Prostate gland (tissue), 2 donors: ENCODE measurements around the gene TRAPPC14. TPM values are rescaled to one million over a fixed set of nuclear protein-coding genes. Genes with fewer than 3 reads are reported as not detected.

Experiments used
- DNase-seq: peaks from one replicate; pipeline ENCODE4 v3.0.0-alpha.2; 2019; ENCODE audit warnings: low spot score
- H3K27ac ChIP-seq, 2 donors: fragments of 200-600 bp; sonication (generic); 2 replicates each; pipeline ENCODE4 v1.5.1; 2017 to 2019
- H3K27me3 ChIP-seq: fragments of 200-600 bp; sonication (generic); replicated peaks from 2 replicates; pipeline ENCODE4 v1.5.1; 2019; ENCODE audit not compliant: insufficient read depth
- H3K36me3 ChIP-seq, 2 donors: fragments of 200-600 bp; sonication (generic); 1 replicate in 1 of 2; 2 replicates in 1 of 2; pipeline versions ENCODE4 v1.5.1 to v1.8.1; 2017 to 2019
- H3K4me1 ChIP-seq: fragments of 200-600 bp; sonication (generic); replicated peaks from 2 replicates; pipeline ENCODE4 v1.5.1; 2019
- H3K4me3 ChIP-seq, 2 donors: fragments of 200-600 bp; sonication (generic); 2 replicates each; pipeline ENCODE4 v1.5.1; 2017 to 2019
- H3K9me3 ChIP-seq: fragments of 200-600 bp; sonication (generic); 2 replicates; pipeline ENCODE4 v1.5.1; 2017
- POLR2A ChIP-seq: fragments of 450-650 bp; IDR thresholded peaks from one replicate; pipeline ENCODE4 v1.6.1; 2016; ENCODE audit warnings: antibody characterized with exemption, mild to moderate bottlenecking
- POLR2AphosphoS5 ChIP-seq: sonication (generic); formaldehyde crosslinking; IDR thresholded peaks from one replicate; pipeline ENCODE4 v1.6.1; 2017; ENCODE audit warnings: antibody characterized with exemption
- WGBS: methylation state at CpG from one replicate; pipeline ENCODE4 v1.1.5; 2018; 5-methylcytosine and 5-hydroxymethylcytosine counted together
- intact Hi-C: fragments of 100-400 bp; cut with DNase I; formaldehyde crosslinking; loops from one replicate; pipeline ENCODE4 v1.14.2; 2022
- total RNA-seq, 2 donors: library from RNA; depleted of rRNA; stranded (reverse); fragments of >200 nt; gene quantifications; one replicate each; pipeline ENCODE4 v1.1.0, GENCODE V29; 2016
- TF ChIP-seq, protein P1 (sequence below), 4 experiments: fragments of 200-600 bp in 2 of 4; fragments of 450-650 bp in 2 of 4; sonication (generic) in 2 of 4; IDR thresholded peaks; 1 replicate in 3 of 4; 2 replicates in 1 of 4; pipeline ENCODE4 v1.5.1; 2016 to 2019; ENCODE audit warnings: antibody characterized with exemption in 4 of 4, mild to moderate bottlenecking in 2 of 4, moderate library complexity in 2 of 4

Gene TRAPPC14
- total RNA-seq, 2 donors from 2014 or later, result 21.2 to 43.4 TPM

DNA sequence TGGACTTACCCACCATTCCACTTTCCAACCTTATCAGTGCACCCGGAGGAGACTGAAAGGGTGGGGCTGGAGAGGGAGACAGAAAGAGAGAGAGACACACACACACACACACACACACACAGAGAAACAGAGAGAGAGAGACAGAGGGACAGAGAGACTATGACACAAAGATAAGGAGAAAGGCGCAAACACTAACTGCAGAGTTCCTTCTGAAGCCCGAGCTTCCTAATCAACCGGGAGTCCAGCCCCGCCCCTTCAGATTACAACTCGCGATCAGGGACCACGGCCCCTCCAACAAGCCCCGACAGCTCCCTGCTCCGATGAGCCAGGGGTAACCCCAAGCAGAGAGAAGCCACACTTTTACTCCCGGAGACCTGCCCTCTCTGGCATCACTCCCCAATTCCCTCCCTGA is 9.4 kb upstream of the TRAPPC14 start:
- Histone ChIP-seq H3K4me1 (no peaks in the 10 kb centered on the region), H3K27ac (peak overlapping the region; percentile 32 to 42), H3K4me3 (peak overlapping the region; percentile 18 to 20), H3K27me3 (no peaks in the 10 kb centered on the region), H3K36me3 (no peaks in the 10 kb centered on the region), H3K9me3 (no peaks in the 10 kb centered on the region)
- no peak for DNase-seq
- TF ChIP-seq POLR2A, result no peak
- TF ChIP-seq, protein P1, sequence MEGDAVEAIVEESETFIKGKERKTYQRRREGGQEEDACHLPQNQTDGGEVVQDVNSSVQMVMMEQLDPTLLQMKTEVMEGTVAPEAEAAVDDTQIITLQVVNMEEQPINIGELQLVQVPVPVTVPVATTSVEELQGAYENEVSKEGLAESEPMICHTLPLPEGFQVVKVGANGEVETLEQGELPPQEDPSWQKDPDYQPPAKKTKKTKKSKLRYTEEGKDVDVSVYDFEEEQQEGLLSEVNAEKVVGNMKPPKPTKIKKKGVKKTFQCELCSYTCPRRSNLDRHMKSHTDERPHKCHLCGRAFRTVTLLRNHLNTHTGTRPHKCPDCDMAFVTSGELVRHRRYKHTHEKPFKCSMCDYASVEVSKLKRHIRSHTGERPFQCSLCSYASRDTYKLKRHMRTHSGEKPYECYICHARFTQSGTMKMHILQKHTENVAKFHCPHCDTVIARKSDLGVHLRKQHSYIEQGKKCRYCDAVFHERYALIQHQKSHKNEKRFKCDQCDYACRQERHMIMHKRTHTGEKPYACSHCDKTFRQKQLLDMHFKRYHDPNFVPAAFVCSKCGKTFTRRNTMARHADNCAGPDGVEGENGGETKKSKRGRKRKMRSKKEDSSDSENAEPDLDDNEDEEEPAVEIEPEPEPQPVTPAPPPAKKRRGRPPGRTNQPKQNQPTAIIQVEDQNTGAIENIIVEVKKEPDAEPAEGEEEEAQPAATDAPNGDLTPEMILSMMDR (IDR thresholded peaks at IDR 0.05), result no peak
- intact Hi-C loops, result no loop called here
- WGBS, result 5% methylated on average over 11 of the region's 11 CpGs

- 62% methylated on average over 14 of the region's 14 CpGs for WGBS
- H3K4me3 ChIP-seq, result peak overlapping the region in 1 of 2 donors; percentile 18
- H3K4me1 ChIP-seq, result no peaks in the 10 kb centered on the region
- intact Hi-C loops, result no loop called here
- H3K27me3 ChIP-seq, result no peaks in the 10 kb centered on the region
- no peak for DNase-seq
- no peaks in the 10 kb centered on the region for H3K36me3 ChIP-seq
- no peaks in the 10 kb centered on the region for H3K9me3 ChIP-seq
- TF ChIP-seq POLR2AphosphoS5, result no peak
- no peak for TF ChIP-seq POLR2A
- H3K27ac ChIP-seq, result no peak overlapping the region
Measured at GRCh38 chr7:100166970-100167911, 8.7 kb upstream of the TRAPPC14 start.

GRCh38 chr7:100166317-100166940 is 7.9 kb upstream of the TRAPPC14 start:
- Histone ChIP-seq H3K27ac (no peak overlapping the region), H3K4me3 (no peak overlapping the region), H3K9me3 (no peaks in the 10 kb centered on the region), H3K4me1 (no peaks in the 10 kb centered on the region), H3K36me3 (no peaks in the 10 kb centered on the region), H3K27me3 (no peaks in the 10 kb centered on the region)
- TF ChIP-seq POLR2AphosphoS5, result no peak
- TF ChIP-seq, protein P1 (IDR thresholded peaks at IDR 0.05), result no peak
- TF ChIP-seq POLR2A, result no peak
- WGBS, result 83% methylated on average over 15 of the region's 16 CpGs
- intact Hi-C loops, result no loop called here
- DNase-seq, result no peak

GRCh38 chr7:100163871-100164270 is 5.3 kb upstream of the TRAPPC14 start:
- WGBS, result 100% methylated on average over 5 of the region's 5 CpGs
- Histone ChIP-seq H3K27ac (no peak overlapping the region), H3K4me1 (no peaks in the 10 kb centered on the region), H3K9me3 (no peaks in the 10 kb centered on the region), H3K36me3 (no peaks in the 10 kb centered on the region), H3K27me3 (no peaks in the 10 kb centered on the region), H3K4me3 (no peak overlapping the region)
- TF ChIP-seq POLR2AphosphoS5, result no peak
- TF ChIP-seq POLR2A, result no peak
- TF ChIP-seq, protein P1 (IDR thresholded peaks at IDR 0.05), result no peak
- DNase-seq, result no peak
- intact Hi-C loops, result no loop called here

GRCh38 chr7:100163006-100163531 is 4.5 kb upstream of the TRAPPC14 start:
- DNase-seq, result no peak
- H3K4me1 ChIP-seq, result no peaks in the 10 kb centered on the region
- no peaks in the 10 kb centered on the region for H3K27me3 ChIP-seq
- no peaks in the 10 kb centered on the region for H3K9me3 ChIP-seq
- TF ChIP-seq POLR2AphosphoS5 (no peak), POLR2A (no peak)
- TF ChIP-seq, protein P1 (IDR thresholded peaks at IDR 0.05), result no peak
- intact Hi-C loops, result no loop called here
- no peak overlapping the region for H3K27ac ChIP-seq
- no peaks in the 10 kb centered on the region for H3K36me3 ChIP-seq
- 43% methylated on average over 4 of the region's 6 CpGs for WGBS
- no peak overlapping the region for H3K4me3 ChIP-seq
